ENCODE data around the gene CYBA. TPM values are rescaled to one million over a fixed set of nuclear protein-coding genes. Genes with fewer than 3 reads are reported as not detected.

The CYBA gene
- total RNA-seq, 2 donors from 2014 or later, result 188 to 220 TPM

GRCh38 chr16:88639231-88640038, 11.4 kb downstream of the CYBA start:
- Histone ChIP-seq H3K27ac (ENCODE audit: low read depth, low read length) (no peak overlapping the region), H3K4me1 (ENCODE audit: control insufficient read depth, insufficient read depth, low read length) (no peaks in the 10 kb centered on the region), H3K36me3 (ENCODE audit: control insufficient read depth, insufficient read depth, low read length) (peaks cover 3% of the 10 kb centered on the region), H3K27me3 (ENCODE audit: control insufficient read depth, insufficient read depth, low read length, poor library complexity, severe bottlenecking) (peaks cover 14% of the 10 kb centered on the region), H3K4me3 (ENCODE audit: low read length) (no peak overlapping the region), H3K9me3 (ENCODE audit: control insufficient read depth, low read length) (no peaks in the 10 kb centered on the region), H3K9ac (ENCODE audit: extremely low read depth, low read length, poor library complexity, severe bottlenecking) (no peak overlapping the region)
- no peak overlapping the region for H3K27ac Mint-ChIP-seq
- peak; percentile 94 for DNase-seq
- TF ChIP-seq, protein P1, sequence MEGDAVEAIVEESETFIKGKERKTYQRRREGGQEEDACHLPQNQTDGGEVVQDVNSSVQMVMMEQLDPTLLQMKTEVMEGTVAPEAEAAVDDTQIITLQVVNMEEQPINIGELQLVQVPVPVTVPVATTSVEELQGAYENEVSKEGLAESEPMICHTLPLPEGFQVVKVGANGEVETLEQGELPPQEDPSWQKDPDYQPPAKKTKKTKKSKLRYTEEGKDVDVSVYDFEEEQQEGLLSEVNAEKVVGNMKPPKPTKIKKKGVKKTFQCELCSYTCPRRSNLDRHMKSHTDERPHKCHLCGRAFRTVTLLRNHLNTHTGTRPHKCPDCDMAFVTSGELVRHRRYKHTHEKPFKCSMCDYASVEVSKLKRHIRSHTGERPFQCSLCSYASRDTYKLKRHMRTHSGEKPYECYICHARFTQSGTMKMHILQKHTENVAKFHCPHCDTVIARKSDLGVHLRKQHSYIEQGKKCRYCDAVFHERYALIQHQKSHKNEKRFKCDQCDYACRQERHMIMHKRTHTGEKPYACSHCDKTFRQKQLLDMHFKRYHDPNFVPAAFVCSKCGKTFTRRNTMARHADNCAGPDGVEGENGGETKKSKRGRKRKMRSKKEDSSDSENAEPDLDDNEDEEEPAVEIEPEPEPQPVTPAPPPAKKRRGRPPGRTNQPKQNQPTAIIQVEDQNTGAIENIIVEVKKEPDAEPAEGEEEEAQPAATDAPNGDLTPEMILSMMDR (conservative IDR thresholded peaks at IDR 0.05), result no peak
- H3K27me3 Mint-ChIP-seq (ENCODE audit: insufficient read depth), result peaks cover 26% of the 10 kb centered on the region
- H3K9me3 Mint-ChIP-seq, result no peaks in the 10 kb centered on the region
- H3K36me3 Mint-ChIP-seq (ENCODE audit: low read depth), result peaks cover 5% of the 10 kb centered on the region
- H3K4me3 Mint-ChIP-seq, result no peak overlapping the region
- 84 to 90% methylated on average over 28 to 45 of the region's 45 CpGs for WGBS, 2 experiments (ENCODE audit: insufficient coverage in 1 of 2, insufficient read length in 1 of 2)
- H3K4me1 Mint-ChIP-seq, result no peaks in the 10 kb centered on the region

- no peak within 1 kb of the TSS for H3K27ac Mint-ChIP-seq
- Histone ChIP-seq H3K27me3 (ENCODE audit: control insufficient read depth, insufficient read depth, low read length, poor library complexity, severe bottlenecking) (peaks cover 14% of the 10 kb centered on the region), H3K4me1 (ENCODE audit: control insufficient read depth, insufficient read depth, low read length) (no peaks in the 10 kb centered on the region), H3K4me3 (ENCODE audit: low read length) (no peak within 1 kb of the TSS), H3K27ac (ENCODE audit: low read depth, low read length) (no peak within 1 kb of the TSS), H3K9me3 (ENCODE audit: control insufficient read depth, low read length) (no peaks in the 10 kb centered on the region), H3K36me3 (ENCODE audit: control insufficient read depth, insufficient read depth, low read length) (no peaks in the 10 kb centered on the region), H3K9ac (ENCODE audit: extremely low read depth, low read length, poor library complexity, severe bottlenecking) (no peak within 1 kb of the TSS)
- no peaks in the 10 kb centered on the region for H3K4me1 Mint-ChIP-seq
- TF ChIP-seq, protein P1 (conservative IDR thresholded peaks at IDR 0.05), result no peak
- H3K36me3 Mint-ChIP-seq (ENCODE audit: low read depth), result no peaks in the 10 kb centered on the region
- 81 to 82% methylated on average over 12 to 27 of the region's 27 CpGs for WGBS, 2 experiments (ENCODE audit: insufficient coverage in 1 of 2, insufficient read length in 1 of 2)
- H3K27me3 Mint-ChIP-seq (ENCODE audit: insufficient read depth), result peaks cover 26% of the 10 kb centered on the region
- no peak within 1 kb of the TSS for H3K4me3 Mint-ChIP-seq
- no peaks in the 10 kb centered on the region for H3K9me3 Mint-ChIP-seq
- peak; percentile 63 for DNase-seq
These were observed 12.3 kb downstream of the CYBA start, which contains the start of gene IL17C for GRCh38 chr16:88638323-88639230. IL17C (plus strand) TSS chr16:88638572; CDS start chr16:88638642, 70 bp downstream.

GRCh38 chr16:88636488-88637265, 14.2 kb downstream of the CYBA start:
- Mint-ChIP-seq H3K27me3 (ENCODE audit: insufficient read depth) (peaks cover 26% of the 10 kb centered on the region), H3K4me1 (no peaks in the 10 kb centered on the region), H3K36me3 (ENCODE audit: low read depth) (peaks cover 3% of the 10 kb centered on the region), H3K4me3 (no peak overlapping the region), H3K9me3 (no peaks in the 10 kb centered on the region), H3K27ac (no peak overlapping the region)
- Histone ChIP-seq H3K27ac (ENCODE audit: low read depth, low read length) (no peak overlapping the region), H3K4me1 (ENCODE audit: control insufficient read depth, insufficient read depth, low read length) (no peaks in the 10 kb centered on the region), H3K4me3 (ENCODE audit: low read length) (no peak overlapping the region), H3K27me3 (ENCODE audit: control insufficient read depth, insufficient read depth, low read length, poor library complexity, severe bottlenecking) (peaks cover 14% of the 10 kb centered on the region), H3K36me3 (ENCODE audit: control insufficient read depth, insufficient read depth, low read length) (no peaks in the 10 kb centered on the region), H3K9me3 (ENCODE audit: control insufficient read depth, low read length) (no peaks in the 10 kb centered on the region), H3K9ac (ENCODE audit: extremely low read depth, low read length, poor library complexity, severe bottlenecking) (no peak overlapping the region)
- no peak for DNase-seq
- TF ChIP-seq, protein P1 (conservative IDR thresholded peaks at IDR 0.05), result peak; percentile 22
- 85 to 86% methylated on average over 13 to 23 of the region's 23 CpGs for WGBS, 2 experiments (ENCODE audit: insufficient coverage in 1 of 2, insufficient read length in 1 of 2)
